Measurements from ENCODE around the gene RASGEF1B.

DNA sequence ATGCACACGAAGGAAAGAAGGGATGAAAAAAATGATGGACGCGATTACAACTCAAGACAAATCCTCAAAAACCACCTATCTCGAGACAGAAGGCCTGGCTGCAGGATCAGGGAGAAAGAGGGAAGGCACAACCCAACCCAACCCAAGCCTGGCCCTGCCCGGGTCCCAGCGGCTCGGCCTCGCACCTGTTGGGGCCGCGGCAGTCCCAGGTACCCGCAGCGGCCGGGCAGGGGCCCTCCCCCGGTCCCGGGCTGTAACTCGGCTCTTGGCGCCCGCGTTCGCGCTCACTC lies 464 bp downstream of the RASGEF1B start:
- TF ChIP-seq, protein P1, sequence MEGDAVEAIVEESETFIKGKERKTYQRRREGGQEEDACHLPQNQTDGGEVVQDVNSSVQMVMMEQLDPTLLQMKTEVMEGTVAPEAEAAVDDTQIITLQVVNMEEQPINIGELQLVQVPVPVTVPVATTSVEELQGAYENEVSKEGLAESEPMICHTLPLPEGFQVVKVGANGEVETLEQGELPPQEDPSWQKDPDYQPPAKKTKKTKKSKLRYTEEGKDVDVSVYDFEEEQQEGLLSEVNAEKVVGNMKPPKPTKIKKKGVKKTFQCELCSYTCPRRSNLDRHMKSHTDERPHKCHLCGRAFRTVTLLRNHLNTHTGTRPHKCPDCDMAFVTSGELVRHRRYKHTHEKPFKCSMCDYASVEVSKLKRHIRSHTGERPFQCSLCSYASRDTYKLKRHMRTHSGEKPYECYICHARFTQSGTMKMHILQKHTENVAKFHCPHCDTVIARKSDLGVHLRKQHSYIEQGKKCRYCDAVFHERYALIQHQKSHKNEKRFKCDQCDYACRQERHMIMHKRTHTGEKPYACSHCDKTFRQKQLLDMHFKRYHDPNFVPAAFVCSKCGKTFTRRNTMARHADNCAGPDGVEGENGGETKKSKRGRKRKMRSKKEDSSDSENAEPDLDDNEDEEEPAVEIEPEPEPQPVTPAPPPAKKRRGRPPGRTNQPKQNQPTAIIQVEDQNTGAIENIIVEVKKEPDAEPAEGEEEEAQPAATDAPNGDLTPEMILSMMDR (IDR thresholded peaks at IDR 0.05), result no peak
- TF ChIP-seq POLR2A (IDR thresholded peaks at IDR 0.05), result no peak

All from right lobe of liver (tissue), 4 donors.